Measurements from ENCODE around the gene THAP10. TPM values are rescaled to one million over a fixed set of nuclear protein-coding genes. Genes with fewer than 3 reads are reported as not detected.
"Not testable (repeated sequence)": the region's sequence is repeated elsewhere in the genome, so short reads cannot be mapped to it uniquely, and the experiment has no call there.

The THAP10 gene
- total RNA-seq, 1 donor from 2014 or later = 1.4 TPM

DNA sequence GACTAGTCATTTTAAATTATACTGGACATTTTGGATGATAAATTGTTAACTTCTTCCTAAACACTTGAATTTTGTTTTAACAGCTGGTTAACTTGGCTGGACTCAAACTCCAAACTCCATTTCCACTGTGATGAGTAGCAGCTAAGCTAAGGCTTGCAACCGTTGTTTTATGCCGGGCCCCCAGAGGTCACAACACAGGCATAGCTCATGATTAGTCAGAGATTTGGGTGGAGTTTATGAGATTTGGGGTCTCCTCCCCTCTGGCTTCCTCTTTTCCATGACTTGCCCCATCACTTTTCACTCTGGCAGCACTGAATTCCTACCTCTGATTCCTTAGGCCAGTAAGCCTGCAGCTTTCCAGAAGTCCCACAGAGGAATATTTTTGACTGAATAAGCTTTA lies 12.8 kb downstream of the THAP10 start:
- peak in 1 of 2 donors; percentile 77 for DNase-seq (ENCODE audit: low read depth in 2 of 2)

DNA sequence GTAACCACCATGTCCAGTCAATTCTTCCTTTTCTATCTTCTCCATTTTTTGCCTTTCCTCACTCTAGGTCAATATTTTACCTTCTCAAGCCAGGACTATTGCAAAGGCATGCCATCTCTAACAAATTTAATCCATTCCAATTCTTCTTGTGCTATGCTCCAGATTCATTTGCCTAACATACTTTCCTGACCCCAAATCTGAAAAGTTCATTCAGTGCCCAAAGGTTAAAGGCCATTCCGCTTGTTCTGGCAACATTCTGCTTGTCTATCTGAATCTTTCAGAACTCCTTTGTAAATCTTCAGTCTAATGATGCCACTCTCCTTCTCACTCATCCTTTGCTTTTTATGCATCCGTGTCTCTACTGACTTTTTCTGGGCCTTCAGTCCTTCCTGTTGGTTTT lies 15.6 kb downstream of the THAP10 start:
- no peak for DNase-seq (ENCODE audit: low read depth in 2 of 2)

GRCh38 chr15:70876011-70876410 lies 16.2 kb downstream of the THAP10 start:
- DNase-seq (ENCODE audit: low read depth in 2 of 2) = no peak

- DNase-seq (ENCODE audit: low read depth in 2 of 2) = peak; percentile 29 to 45
Observed at GRCh38 chr15:70875001-70875782, 17.0 kb downstream of the THAP10 start.

DNA sequence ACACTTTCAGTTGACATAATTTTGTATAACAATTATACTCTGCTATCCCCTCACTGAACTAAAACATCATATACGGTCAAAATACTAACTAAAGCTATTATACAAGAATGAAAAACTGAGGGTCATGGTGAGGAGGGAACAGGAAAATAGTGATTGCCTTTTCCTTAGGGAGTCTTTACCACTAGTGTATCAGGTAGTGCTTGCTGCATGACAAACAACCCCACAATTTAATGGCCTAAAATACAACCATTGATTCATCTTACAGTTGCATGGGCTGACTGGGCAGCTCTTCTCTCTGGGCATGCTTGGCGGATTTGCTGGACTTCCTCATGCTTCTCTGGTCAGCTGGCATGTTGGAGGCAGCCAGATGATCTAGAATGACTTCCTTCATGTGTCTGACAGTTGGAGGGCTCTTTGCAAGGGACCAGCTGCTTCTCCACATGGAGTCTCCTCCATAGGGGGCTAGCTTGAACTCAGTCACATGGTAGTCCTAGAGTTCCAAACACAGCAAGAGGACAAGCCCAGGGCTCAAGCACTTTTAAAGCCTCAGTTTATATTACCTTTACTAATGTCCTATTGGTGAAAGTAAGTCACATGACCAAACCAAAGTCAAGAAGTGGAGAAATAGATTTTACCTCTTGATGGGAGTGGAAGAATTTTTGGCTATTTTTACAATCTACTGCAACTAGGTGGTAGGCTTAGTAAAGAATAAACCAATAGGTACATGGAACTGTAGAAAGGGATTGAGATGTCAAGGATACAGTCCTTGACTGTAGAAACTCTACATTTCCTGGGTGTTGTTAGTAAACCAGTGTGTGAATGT lies 18.8 kb downstream of the THAP10 start:
- DNase-seq (ENCODE audit: low read depth in 2 of 2) = no peak

GRCh38 chr15:70871490-70871889 lies 20.7 kb downstream of the THAP10 start:
- not testable (repeated sequence) for DNase-seq (ENCODE audit: low read depth in 2 of 2)

DNA sequence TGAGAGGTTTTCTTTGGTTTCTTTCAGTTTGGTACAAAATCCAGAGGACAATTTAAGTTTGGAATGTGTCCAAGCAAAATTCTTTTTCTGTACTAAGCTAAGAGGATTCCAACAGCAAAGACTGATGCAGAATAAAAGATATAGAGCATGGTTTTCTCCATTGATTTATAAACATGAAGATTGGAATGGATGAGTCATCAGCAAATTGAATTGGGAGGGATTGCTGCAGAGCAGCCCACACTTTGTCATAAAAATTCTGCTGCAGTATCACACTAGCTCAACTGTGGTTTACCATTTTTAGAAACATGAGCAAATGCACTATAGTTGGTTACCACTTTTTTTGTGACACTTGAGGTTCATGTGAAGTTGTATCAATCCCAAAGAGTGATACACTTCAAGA lies 22.2 kb downstream of the THAP10 start:
- DNase-seq (ENCODE audit: low read depth in 2 of 2) = peak in 1 of 2 donors; percentile 21

DNA sequence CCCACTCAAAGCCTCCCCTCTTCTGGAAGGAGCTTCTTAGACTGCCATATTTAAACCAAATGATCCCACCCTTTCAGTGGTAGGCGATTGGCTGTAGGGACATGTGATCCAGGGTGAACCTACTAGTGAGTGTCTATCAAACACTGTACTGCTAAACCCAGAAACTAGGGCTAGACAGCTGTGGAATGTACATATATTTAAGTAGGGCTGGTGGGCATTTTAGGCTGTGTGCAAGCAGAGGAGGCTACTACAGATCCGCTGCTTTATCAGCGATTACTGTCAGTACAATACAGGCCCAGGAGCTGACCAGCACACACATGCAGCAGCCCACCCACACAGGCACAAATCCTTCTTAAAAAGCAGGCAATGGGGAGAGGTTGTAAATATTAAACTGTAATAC lies 22.9 kb downstream of the THAP10 start:
- no peak for DNase-seq (ENCODE audit: low read depth in 2 of 2)

GRCh38 chr15:70867911-70868467 lies 24.2 kb downstream of the THAP10 start:
- peak in 1 of 2 donors; percentile 69 for DNase-seq (ENCODE audit: low read depth in 2 of 2)

DNA sequence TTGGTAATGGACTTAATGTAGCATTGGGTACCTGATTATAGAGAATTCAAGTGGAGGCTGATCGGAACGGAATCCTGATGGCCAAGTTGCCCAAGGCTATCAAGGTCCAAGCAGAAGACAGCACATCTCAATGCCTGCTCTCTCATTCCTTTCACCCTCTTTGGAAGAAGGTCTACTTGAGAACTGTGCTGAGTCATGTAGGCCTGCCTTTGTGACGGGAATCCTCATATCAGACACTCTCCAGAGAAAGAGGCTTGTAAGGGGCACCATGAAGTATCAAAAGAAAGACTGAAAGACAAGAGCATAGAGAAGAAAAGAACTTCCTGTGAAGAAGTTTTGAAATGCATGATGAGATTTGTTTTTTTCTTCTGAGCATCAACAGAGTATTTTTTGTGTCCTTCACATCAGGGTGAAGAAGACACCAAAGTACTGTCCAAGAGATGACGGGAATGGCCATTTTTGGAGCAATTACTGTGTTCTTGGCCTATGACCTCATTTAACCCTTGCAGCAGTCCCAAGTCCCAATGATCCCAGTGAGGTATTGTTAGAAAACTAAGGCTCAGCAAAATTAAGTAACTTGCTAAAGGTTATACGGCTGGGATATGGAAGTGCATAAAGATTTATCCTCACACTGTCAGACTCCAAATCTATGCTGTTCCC lies 25.1 kb downstream of the THAP10 start:
- DNase-seq (ENCODE audit: low read depth in 2 of 2) = no peak

DNA sequence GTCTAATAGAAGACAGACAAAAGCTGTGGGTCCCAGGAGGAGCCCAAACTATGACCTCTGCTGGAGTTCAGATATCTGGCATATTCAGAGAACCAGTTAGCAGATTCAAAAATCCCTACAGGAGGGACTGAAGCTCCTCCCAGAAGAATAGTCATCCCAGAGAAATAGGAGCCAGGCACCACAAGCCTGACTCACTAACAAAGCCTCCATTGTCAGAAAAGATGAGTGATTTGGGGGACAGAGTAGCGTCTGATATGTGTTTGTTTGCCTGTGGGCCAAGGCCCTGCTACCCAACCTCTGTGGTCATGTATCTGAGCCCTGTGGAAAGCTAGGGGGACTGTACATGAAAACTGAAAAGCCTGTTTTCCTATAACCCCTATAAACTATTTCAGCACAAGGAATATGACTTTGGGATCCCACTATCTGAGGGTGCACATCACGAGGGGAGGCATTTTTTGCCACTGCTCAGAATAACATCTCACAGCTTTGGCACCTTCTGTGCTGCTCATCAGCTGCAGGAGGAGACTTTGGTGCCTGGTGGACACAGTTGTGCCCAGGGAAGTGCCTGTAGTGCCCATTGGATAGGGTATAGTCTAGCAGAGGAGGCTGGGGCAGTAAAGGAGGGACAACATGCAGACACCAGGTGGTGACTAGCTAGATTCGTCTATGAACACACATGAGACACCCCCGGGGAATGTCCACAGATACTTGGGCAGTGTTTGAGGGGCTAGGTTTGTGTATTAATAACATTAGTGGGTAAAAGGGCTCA lies 28.6 kb downstream of the THAP10 start:
- DNase-seq (ENCODE audit: low read depth in 2 of 2) = peak in 1 of 2 donors; percentile 55

DNA sequence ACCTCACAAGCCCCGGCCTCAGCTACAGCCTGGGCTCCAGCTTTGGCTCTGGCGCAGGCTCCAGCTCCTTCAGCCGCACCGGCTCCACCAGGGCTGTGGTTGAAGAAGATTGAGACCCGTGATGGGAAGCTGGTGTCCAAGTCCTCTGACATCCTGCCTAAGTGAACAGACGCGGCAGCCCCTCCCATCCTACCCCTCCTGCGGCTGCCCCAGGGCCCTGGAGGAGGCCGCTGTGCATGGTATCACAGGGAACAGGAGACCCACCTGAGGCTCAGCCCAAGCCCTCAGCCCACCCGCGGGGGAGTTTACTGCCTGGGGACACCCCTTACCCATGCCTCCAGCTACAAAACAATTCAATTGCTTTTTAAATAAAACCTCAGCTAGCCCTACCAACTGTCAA lies 32.2 kb downstream of the THAP10 start:
- no peak for DNase-seq (ENCODE audit: low read depth in 2 of 2)

DNA sequence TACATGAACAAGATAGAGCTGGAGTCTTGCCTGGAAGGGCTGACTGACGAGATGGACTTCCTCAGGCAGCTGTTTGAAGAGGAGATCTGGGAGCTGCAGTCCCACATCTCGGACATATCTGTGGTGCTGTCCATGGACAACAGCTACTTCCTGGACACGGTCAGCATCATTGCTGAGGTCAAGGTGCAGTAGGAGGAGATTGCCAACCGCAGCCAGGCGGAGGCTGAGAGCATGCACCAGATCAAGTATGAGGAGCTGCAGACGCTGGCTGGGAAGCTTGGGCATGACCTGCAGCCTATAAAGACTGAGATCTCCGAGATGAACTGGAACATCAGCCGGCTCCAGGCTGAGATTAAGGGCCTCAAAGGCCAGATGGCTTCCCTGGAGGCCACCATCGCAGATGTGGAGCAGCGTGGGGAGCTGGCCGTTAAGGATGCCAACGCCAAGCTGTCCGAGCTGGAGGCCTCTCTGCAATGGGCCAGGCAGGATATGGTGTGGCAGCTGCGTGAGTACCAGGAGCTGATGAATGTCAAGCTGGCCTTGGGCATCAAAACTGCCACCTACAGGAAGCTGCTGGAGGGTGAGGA lies 32.8 kb downstream of the THAP10 start:
- no peak for DNase-seq (ENCODE audit: low read depth in 2 of 2)

DNA sequence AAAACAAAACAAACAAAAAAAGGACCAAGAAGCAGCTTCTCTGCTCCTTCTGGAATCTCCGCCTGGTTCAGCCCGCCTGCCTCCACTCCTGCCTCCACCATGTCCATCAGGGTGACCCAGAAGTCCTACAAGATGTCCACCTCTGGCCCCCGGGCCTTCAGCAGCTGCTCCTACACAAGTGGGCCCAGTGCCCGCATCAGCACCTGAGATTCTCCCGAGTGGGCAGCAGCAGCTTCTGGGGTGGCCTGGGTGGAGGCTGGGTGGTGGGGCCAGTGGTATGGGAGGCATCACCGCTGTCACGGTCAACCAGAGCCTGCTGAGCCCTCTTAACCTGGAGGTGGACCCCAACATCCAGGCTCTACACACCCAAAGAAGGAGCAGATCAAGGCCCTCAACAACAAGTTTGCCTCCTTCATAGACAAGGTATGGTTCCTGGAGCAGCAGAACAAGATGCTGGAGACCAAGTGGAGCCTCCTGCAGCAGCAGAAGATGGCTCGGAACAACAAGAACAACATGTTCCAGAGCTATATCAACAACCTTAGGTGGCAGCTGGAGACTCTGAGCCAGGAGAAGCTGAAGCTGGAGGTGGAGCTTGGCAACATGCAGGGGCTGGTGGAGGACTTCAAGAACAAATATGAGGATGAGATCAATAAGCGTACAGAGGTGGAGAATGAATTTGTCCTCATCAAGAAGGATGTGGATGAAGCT lies 33.5 kb downstream of the THAP10 start:
- not testable (repeated sequence) for DNase-seq (ENCODE audit: low read depth in 2 of 2)

GRCh38 chr15:70857562-70858285 lies 34.5 kb downstream of the THAP10 start:
- no peak for DNase-seq (ENCODE audit: low read depth in 2 of 2)

DNA sequence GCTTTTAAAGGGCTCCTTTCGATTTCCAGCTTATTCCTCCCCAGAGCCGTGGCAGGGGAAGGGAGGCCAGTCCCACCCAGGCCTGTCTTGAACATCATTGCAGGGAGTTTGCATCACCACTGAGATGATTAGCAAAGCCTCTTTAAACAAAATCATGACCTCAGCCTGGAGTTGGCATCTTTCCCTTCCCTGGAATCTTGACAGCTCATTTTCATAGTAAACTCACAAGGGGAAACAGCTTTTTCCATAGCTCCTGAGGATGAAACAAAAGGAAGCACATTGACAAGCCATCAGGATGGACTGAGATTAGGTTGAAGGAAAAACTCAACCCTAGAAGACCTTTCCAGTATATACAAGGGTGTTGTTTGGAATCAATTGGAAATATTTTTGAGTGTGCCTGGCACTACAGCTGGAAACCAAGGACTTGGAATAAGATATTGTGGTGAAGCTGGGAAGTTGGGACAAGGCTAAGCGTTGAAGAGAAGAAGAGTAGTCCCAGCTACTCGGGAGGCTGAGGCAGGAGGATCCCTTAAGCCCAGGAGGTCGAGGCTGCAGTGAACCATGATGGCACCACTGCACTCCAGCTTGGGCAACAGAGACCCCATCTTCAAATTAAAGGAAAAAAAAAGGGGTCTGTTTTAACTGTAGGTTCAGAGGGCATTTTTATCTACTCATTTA lies 35.2 kb downstream of the THAP10 start:
- DNase-seq (ENCODE audit: low read depth in 2 of 2) = peak; percentile 60 to 98

DNA sequence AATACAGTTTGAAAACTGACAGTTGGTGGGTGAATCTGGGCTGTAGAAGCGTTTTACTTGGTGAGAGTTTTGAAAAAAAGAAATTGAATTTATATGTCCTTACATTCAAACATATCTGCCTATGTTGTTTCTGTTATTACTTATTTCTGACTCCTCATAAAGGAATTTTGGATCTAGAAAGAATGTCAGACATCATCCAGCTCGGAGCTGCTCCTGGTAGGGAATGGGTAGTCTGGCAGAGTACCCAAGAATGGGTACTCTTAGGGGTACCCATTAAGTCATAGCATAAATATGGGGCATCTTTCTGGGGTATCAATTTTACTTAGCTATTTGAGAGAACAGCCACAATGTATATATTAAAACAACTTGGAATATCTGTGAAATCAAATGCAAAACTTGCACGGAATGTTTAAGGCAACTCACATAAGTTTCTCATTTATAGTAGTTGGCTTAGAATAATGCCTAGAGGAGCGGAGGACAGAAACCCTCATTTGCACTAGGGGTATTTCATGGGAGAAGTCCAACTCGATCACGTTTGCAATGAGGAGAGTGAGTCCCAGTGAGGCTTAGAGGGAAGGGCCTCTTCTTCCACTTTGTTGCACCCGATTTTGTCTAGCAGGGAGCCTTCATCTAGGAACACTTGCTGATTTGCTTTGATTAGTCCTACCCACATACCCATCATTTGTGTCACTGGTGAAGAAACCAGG lies 35.9 kb downstream of the THAP10 start:
- no peak for DNase-seq (ENCODE audit: low read depth in 2 of 2)

- DNase-seq (ENCODE audit: low read depth in 2 of 2) = no peak
Observed at GRCh38 chr15:70855764-70856163, 36.5 kb downstream of the THAP10 start.
